Uterus (tissue), 4 donors: Measurements from ENCODE around the gene C1orf210. TPM values are rescaled to one million over a fixed set of nuclear protein-coding genes. Genes with fewer than 3 reads are reported as not detected.

ENCODE experiments used
- DNase-seq, 2 donors: peaks; one replicate each; pipeline ENCODE4 v3.0.0-alpha.2; 2019 to 2020
- H3K27ac ChIP-seq, 2 donors: fragments of 200-600 bp; sonication (generic); 1 replicate in 1 of 2; 2 replicates in 1 of 2; pipeline ENCODE4 v1.5.1; 2016 to 2018
- H3K27me3 ChIP-seq, 2 donors: fragments of 200-600 bp; sonication (generic); one replicate each; pipeline ENCODE4 v1.5.1; 2018 to 2019; ENCODE audit warnings: control low read depth in 1 of 2
- H3K36me3 ChIP-seq, 2 donors: fragments of 200-600 bp; sonication (generic); one replicate each; pipeline ENCODE4 v1.5.1; 2019; ENCODE audit warnings: control low read depth in 1 of 2
- H3K4me1 ChIP-seq, 2 donors: fragments of 200-600 bp; sonication (generic); one replicate each; pipeline ENCODE4 v1.5.1; 2018 to 2019; ENCODE audit warnings: control low read depth in 1 of 2
- H3K4me3 ChIP-seq, 2 donors: fragments of 200-600 bp; sonication (generic); 1 replicate in 1 of 2; 2 replicates in 1 of 2; pipeline ENCODE4 v1.5.1; 2018 to 2019; ENCODE audit warnings: mild to moderate bottlenecking in 1 of 2
- H3K9me3 ChIP-seq, 2 donors: fragments of 200-600 bp; sonication (generic); one replicate each; pipeline ENCODE4 v1.5.1; 2019; ENCODE audit warnings: control low read depth in 1 of 2
- POLR2A ChIP-seq, 2 donors: fragments of 450-650 bp; IDR thresholded peaks; one replicate each; pipeline ENCODE4 v1.6.1; 2016; ENCODE audit warnings: antibody characterized with exemption in 2 of 2, mild to moderate bottlenecking in 1 of 2, moderate library complexity in 1 of 2
- intact Hi-C: fragments of 100-400 bp; cut with DNase I; formaldehyde crosslinking; loops from one replicate; pipeline ENCODE4 v1.15.1; 2023; ENCODE audit warnings: low total_unique reads
- total RNA-seq, 4 donors: library from RNA; depleted of rRNA in 3 of 4; stranded (reverse); fragments of >200 nt in 3 of 4; gene quantifications; one replicate each; pipeline versions ENCODE4 v1.1.0 to v1.2.4, GENCODE V29; 2014 to 2023
- TF ChIP-seq, protein P1 (sequence below), 4 experiments: fragments of 200-600 bp in 2 of 4; fragments of 450-650 bp in 2 of 4; sonication (generic) in 2 of 4; IDR thresholded peaks; one replicate each; pipeline ENCODE4 v1.5.1; 2016 to 2019; ENCODE audit warnings: antibody characterized with exemption in 4 of 4, mild to moderate bottlenecking in 2 of 4, moderate library complexity in 1 of 4
- donor health status: DM: yes; HTN: yes; CAD: no.

The C1orf210 gene
- total RNA-seq, 4 donors from 2014 or later, result 0.62 TPM; not detected in 3

DNA sequence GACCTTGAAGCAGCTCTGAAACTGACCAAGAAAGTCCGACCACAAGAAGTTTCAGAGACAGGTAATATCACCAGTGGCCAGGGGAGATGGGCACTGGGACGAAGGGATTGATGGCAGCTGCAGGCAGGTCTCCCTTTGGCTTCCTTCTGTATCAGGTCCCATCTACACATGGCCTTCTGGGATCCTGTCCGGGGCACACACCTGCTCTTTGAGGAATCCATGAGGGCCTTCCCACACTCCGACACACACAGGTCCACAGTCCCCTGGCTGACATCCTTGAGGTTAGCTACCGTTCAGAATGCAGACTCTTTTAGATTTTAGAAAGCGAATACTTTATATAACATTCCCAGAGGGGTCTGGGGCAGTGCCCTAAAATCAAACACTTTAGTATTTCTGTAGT, 42.1 kb downstream of the C1orf210 start:
- intact Hi-C loops, result no loop called here
- Histone ChIP-seq H3K27ac (no peak overlapping the region), H3K4me1 (no peaks in the 10 kb centered on the region), H3K36me3 (no peaks in the 10 kb centered on the region), H3K4me3 (no peak overlapping the region), H3K27me3 (no peaks in the 10 kb centered on the region), H3K9me3 (no peaks in the 10 kb centered on the region)
- DNase-seq, result no peak
- TF ChIP-seq, protein P1, sequence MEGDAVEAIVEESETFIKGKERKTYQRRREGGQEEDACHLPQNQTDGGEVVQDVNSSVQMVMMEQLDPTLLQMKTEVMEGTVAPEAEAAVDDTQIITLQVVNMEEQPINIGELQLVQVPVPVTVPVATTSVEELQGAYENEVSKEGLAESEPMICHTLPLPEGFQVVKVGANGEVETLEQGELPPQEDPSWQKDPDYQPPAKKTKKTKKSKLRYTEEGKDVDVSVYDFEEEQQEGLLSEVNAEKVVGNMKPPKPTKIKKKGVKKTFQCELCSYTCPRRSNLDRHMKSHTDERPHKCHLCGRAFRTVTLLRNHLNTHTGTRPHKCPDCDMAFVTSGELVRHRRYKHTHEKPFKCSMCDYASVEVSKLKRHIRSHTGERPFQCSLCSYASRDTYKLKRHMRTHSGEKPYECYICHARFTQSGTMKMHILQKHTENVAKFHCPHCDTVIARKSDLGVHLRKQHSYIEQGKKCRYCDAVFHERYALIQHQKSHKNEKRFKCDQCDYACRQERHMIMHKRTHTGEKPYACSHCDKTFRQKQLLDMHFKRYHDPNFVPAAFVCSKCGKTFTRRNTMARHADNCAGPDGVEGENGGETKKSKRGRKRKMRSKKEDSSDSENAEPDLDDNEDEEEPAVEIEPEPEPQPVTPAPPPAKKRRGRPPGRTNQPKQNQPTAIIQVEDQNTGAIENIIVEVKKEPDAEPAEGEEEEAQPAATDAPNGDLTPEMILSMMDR (IDR thresholded peaks at IDR 0.05), result no peak
- TF ChIP-seq POLR2A (IDR thresholded peaks at IDR 0.05), result no peak

GRCh38 chr1:43241413-43241836, 44.0 kb downstream of the C1orf210 start:
- H3K27ac ChIP-seq, result no peak overlapping the region
- no peak for DNase-seq
- no peaks in the 10 kb centered on the region for H3K9me3 ChIP-seq
- no peaks in the 10 kb centered on the region for H3K36me3 ChIP-seq
- H3K4me3 ChIP-seq, result no peak overlapping the region
- intact Hi-C loops, result no loop called here
- H3K4me1 ChIP-seq, result no peaks in the 10 kb centered on the region
- no peaks in the 10 kb centered on the region for H3K27me3 ChIP-seq
- no peak for TF ChIP-seq POLR2A (IDR thresholded peaks at IDR 0.05)
- TF ChIP-seq, protein P1 (IDR thresholded peaks at IDR 0.05), result no peak

DNA sequence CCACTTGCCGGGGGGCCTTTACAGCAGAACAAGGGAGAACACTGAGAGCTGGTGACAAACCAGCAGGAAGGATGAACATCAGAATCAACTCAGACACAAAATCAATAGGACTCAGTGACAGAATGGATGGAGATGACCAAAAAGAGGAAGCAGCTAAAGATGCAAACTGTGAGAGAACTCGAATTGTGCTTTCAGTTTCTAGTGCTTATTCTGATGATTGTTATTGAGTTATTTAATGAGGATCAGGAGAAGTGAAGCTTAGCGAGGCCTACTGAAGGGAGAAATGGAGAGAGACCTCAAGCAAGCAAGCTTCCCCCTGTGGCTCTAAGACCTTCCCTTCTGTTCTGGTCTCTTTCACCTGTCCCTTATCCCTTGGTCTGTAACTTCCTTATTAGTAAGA, 45.9 kb downstream of the C1orf210 start:
- H3K27me3 ChIP-seq, result no peaks in the 10 kb centered on the region
- H3K36me3 ChIP-seq, result no peaks in the 10 kb centered on the region
- no peaks in the 10 kb centered on the region for H3K4me1 ChIP-seq
- no peak for DNase-seq
- no peak overlapping the region for H3K4me3 ChIP-seq
- TF ChIP-seq POLR2A (IDR thresholded peaks at IDR 0.05), result no peak
- TF ChIP-seq, protein P1 (IDR thresholded peaks at IDR 0.05), result no peak
- intact Hi-C loops, result no loop called here
- no peaks in the 10 kb centered on the region for H3K9me3 ChIP-seq
- H3K27ac ChIP-seq, result no peak overlapping the region

GRCh38 chr1:43238991-43239469, 46.4 kb downstream of the C1orf210 start:
- DNase-seq, result no peak
- H3K36me3 ChIP-seq, result no peaks in the 10 kb centered on the region
- H3K27ac ChIP-seq, result no peak overlapping the region
- H3K9me3 ChIP-seq, result no peaks in the 10 kb centered on the region
- no peaks in the 10 kb centered on the region for H3K27me3 ChIP-seq
- TF ChIP-seq, protein P1 (IDR thresholded peaks at IDR 0.05), result no peak
- no peak for TF ChIP-seq POLR2A (IDR thresholded peaks at IDR 0.05)
- no peaks in the 10 kb centered on the region for H3K4me1 ChIP-seq
- no peak overlapping the region for H3K4me3 ChIP-seq
- intact Hi-C loops, result no loop called here

- Histone ChIP-seq H3K9me3 (no peaks in the 10 kb centered on the region), H3K27ac (no peak overlapping the region), H3K27me3 (no peaks in the 10 kb centered on the region), H3K36me3 (no peaks in the 10 kb centered on the region), H3K4me3 (no peak overlapping the region), H3K4me1 (no peaks in the 10 kb centered on the region)
- TF ChIP-seq POLR2A (IDR thresholded peaks at IDR 0.05), result no peak
- TF ChIP-seq, protein P1 (IDR thresholded peaks at IDR 0.05), result peak; percentile 14 to 59 (median 36)
- DNase-seq, result peak in 1 of 2 donors; percentile 39
- intact Hi-C loops, result no loop called here
Observed at GRCh38 chr1:43238085-43238484, 47.3 kb downstream of the C1orf210 start.
